GM21367 (cell line): Measurements from ENCODE around the gene DUS4L.

Experiments
- ATAC-seq: cut with Tn5 transposase; IDR thresholded peaks from one replicate; pipeline ENCODE4 v1.9.1; 2021; ENCODE audit not compliant: unreplicated experiment

DUS4L gene

DNA sequence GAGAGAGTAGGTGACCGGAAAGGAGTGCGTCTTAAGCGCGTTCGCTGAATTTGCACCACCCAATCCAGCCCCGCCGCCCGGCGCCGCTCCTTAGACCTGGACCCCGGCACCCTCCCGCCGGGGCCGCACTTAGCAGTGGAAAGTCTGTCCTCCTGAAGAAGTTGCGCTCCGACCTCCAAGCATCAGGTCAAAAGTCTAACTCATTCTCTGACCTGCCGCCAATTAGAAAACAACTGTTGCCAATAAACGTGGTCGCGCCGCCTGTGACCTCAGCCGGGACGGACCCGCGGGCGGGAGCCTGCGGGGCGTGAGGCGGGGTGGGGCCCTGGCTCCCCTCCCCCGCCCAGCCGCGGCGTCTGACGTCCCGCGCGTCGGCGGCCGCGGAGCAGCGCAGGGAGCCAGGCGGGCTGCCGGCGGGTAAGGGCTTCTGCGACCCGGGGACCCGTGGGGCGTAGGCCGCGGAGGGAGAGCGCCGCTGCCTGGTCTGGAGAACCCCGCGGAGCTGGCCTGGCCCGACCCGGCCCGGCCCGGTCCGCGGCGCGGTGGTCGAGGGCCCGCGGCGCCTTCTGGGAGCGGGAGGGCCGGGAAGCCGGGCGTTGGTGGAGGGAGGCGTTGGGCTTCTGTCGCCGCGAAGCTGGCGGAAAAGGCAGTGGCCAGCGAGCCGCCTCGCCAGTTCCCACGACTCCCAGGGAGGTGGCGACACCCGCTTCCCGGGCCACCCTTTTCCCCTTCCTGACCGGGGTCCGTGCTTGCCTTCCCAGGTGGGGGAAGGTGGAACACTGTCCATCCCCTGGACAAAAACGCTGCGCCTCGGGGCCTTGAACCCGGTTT is 16.3 kb downstream of the DUS4L start, which contains the start of gene BCAP29:
BCAP29 (plus strand) TSS at position 362 of the 831 bp plus-strand sequence. CDS start 527 bp downstream, outside the sequence.
- peak; percentile 83 for ATAC-seq

DNA sequence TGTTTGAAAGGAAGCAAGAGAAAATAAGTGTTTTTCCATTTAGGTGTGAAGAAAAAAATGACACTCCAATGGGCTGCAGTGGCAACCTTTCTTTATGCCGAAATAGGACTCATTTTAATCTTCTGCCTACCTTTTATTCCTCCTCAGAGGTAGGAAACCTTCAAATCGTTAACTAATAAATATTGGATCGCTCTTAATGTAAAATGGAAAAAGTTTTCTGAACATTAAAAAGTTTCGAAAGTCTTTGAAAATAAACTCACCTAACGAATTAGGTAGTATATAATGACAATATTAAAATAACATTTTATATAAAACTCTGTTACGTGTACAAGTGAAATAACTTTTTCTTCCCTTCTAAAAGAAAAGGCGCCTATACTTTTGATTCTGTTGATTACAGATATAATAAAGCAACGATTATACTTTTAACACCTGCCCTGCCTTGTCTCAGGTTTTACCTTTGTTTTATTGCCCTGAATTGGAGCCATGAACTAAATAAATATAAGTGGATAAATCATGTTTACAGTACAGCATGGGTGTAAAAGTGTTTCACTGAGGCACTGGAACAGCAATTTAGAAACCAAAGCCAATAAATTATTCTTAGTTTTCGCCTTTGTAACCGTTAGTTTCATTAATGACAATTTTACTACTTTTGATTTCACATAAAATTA is 17.1 kb downstream of the DUS4L start:
- no peak for ATAC-seq

DNA sequence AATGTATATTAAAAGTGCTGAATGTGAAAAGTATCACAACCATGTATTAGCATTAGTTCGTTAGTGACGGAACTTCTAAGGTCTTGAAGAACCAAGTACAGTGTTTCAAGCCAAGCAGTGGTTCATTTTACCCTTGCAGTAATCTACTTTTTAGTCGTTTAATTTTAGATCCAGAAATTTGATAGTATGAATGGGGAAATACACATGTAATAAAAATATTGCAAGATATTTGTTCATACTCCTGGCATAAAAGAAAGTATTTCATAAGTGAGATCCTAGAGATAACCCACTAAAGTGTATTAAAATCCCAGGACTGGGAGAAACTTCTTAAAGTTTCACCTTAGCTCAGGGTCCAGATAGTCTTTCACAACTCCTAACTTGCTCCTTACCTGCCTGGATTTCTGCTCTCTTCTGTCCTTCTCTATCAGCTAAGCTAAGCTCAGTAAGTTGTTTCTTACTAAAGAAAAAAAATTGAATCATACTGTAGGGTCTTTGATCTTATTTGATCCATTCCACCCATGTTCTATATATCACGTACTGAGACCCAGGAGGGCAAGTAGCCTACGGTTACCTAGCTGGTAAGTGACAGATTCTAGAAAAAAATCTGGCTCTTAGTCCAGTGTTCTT is 17.7 kb downstream of the DUS4L start:
- ATAC-seq, result no peak

DNA sequence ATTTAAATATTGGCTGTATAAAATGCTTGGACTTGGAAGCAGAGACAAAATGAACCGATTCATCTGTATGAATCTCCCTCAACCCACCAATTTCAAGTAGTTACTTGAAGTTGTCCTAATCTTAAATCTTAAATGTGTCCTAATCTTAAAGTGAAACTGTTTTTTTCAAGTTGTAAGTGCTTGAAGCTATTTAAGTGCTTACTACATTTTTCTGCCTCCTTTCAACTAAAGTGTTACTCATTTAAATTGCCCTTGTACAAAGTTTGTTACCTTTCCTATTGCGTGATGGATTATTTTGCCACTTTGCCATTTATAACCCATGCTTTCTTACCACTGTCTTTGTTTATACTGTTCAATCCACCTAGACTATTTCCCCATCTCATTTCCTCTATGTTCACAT is 19.1 kb downstream of the DUS4L start:
- ATAC-seq, result no peak

DNA sequence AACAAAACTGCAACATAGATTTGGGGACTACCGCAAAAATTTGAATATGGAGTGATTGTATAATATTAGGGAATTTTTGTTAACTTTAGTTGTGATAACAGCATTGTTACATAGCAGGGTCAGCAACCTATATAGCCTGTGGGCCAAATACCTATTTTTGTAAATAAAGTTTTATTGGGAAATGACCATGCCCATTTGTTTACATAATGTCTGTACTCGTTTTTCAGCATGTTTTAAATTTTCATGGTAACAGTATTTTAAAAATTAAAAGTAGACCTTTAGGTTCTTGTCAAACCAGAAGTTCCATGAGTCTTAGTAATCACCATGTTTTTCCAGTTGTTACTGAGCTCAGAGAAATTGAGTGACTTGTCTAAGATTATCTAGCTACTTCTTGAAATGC is 20.9 kb downstream of the DUS4L start:
- no peak for ATAC-seq

DNA sequence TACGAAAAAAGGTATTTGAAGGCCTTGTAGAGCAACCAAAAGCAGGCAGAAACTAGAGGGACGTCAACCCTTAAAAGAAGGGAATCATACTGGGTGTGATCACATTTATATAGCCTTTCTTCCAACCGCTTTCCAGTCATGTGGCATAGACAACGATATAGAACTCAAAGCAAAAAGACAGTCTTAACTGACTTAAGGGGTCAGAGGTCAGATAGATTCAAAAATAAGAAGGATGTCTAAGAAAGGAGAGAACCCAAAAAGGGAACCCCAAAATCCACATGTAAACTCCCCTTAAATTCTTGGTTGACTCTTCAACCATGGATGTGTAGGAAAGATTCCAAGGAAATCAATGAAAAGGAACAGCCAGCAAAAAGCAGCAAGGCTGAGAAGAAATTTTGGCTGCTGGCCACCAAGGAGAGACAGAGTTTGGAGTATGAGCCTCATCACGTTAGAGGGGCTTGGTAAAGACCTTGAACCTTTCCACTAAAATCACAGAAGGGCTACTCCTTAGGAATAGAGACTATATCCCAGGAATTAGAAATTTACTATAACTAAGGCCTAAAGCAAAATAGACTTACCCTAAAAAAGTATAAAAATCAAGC is 24.9 kb downstream of the DUS4L start:
- ATAC-seq, result no peak

DNA sequence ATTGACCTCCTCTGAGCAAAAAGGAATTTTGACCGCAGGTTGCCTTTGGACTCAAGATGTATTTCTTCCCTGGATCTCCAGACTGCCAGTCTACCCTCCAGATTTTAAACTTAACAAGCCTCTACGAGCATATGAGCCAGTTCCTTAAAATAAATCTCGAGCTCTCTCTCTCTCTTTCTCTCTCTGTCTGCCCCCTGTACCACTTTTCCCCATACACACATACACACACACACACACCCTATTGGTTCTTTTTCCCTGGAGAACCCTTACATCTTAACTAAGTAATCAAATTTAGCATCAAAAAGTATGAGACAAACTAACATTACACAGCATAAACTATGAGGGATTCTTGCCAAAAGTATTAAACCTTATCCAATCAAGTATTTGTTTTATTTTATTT is 27.6 kb downstream of the DUS4L start:
- ATAC-seq, result no peak

DNA sequence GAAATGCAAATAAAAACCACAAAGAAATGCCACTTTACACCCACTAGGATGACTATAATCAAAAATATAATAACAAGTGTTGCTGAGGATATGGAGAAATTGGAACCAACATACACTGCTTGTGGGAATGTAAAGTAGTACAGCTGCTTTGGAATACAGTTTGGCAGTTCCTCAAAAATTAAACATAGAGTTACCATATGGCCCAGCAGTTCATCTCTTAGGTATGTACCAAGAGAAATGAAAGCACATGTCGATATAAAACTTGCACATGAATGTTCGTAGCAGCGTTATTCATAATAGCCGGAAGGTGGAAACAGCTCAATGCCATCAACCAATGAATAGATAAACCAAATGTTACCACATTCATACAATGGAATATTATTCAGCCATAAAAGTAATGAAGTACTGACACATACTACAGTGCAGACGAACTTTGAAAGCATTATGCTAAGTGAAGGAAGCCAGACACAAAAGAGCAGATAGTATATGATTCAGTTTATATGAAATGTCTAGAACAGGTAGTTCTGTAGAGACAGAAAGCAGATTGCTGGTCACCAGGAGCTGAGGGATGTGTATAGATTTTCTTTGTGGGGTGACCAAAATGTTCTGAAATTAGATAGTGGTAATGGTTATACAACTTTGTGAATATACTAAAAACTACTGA is 28.7 kb downstream of the DUS4L start:
- no peak for ATAC-seq

DNA sequence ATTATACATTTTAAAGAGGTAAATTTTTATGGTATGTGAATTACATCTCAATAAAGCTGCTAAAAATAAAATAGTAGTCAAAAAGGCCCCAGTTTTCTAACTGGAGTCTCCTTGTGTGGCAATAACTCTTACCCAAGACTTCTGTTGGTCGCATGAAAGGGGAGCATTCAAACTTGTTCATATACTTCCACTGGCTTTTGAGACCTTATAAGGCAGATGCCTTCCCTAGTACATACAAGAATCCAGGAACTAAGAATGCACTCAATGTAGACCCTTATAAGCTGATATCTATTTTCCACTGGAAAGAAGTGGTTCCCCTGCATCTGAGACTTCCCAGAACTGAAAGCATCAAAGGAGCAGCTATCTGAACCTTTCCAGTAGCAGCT is 29.2 kb downstream of the DUS4L start:
- no peak for ATAC-seq

DNA sequence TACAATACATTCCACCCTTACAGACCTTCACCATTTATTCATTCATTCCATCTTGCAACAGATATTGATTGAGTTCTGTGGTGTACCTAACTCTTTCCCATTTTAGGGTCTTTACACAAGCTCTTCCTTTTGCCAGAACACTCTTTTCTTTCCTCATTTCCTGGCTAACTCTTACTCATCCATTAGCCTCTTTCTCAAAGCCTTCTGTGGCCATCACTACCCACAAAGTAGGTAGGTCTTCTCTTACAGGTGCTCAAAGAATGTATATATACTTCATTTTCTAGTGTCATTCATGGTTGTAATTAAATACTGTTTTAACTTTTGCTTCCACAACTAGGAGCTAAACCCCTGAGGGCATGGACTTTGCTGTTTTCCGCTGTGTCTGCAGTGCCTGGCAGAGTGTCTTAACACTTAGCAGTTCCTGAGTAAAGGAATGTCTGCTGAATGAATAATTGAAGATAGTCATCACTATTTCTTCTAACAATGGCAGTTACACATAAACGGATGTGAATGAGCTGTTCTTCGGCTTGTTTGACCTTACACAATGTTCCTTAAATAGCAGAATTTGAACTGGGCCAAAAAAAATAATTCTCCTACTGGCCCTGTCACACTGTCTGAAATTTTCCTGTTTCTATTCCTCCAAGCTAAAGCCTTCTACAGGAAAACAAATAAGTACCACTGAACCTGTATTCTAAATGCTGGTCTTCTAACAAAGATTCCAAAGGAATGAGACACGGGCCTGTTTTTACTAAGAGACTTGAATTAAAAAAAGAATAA is 31.4 kb downstream of the DUS4L start:
- ATAC-seq, result no peak

DNA sequence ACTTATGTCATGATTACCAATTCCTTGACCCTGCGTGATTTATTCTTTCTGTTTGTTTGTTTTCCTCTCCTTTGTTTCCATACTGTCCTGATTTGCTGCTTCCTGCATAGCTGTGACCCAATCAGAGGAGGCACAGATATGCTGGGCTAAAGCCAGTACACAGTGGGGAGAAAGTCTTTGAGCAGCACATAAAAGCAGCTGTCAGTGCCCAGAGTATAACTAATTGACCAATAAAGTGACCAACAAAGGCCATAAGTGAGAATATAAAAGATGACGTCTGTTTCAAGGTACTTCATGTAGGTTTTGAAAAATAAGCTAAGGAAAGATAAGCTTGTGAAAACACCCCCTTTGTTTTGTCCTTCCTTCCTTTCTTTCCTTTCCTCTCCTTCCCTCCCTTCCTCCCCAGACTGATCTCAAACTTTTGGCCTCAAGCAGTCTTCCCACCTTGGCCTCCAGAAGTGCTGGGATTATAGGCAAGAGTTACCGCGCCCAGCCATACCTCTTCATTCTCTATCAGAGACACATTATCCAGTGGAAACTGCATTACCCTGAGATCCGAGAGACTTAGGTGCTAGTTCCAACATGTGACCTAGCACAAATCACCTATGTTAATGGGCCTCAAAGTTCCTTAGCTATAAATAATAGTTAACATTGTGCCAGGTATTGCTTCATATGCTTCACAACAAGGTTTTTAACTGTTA is 33.3 kb downstream of the DUS4L start:
- no peak for ATAC-seq

DNA sequence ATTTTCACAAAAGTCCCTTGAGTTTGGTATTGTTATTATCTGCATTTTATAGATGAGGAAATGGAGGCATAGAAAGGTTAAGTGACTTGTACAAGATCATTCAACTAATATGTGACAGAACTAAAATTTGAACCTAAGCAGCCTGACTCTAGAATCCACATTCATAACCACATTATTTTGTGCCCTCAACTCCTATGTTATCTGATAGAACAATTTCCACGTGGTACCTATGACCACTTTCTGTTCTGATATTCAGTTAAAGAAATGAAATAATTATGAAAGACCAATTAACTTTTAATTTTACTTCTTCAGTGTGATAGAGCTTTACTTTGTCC is 33.8 kb downstream of the DUS4L start:
- ATAC-seq, result no peak

DNA sequence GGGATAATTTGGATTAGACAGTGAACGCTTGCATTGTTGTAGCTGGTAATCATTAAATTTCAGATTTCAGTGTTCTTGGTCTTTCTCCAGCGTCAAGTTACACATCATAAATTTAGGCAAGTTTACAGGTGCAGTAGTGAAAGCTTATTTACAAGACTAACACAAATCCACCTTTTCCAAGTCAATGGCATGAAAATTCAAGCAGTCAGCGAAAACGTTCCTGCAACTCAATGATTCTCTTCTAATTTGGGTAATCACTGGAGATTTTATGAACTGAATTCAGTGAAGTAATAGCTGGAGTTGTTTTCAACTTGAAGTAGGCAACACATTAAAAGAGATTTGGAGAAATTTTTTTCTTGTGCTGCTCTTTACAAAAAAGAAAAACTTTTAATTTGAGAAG is 34.2 kb downstream of the DUS4L start:
- ATAC-seq, result no peak

DNA sequence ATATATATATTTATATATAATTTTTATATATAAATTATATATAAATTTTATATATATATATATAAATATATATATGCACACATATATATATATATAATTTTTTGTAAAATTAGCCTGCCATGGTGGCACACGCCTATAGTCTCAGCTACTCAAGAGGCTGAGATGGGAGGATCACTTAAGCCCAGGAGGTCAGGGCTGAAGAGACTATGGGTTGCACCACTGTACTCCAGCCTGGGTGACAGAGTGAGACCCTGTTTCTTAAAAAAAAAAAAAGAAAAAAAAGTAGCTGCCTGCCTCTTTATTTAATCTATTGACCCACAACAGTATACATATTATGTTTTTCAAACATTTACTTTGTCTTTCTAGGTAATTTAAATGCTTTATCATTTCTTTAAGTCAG is 35.5 kb downstream of the DUS4L start:
- no peak for ATAC-seq

DNA sequence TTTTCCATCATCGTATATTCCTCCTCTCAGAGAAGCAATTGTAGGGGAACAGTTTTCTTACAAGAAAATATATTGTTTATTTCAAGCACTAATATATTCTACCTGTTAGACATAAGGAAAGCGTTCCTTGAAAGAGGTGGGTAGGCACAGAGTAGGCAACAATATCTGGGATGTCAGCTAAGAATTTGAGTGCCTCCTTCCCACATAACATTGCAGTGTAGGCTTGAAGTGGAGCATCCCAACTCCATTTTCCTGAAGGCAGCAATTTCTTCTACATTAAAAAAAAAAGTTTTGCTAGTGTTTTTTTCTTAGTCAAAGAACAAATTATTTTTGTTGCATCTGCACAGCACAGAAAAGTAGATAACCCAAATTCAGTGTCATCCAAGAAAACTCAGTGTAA is 37.0 kb downstream of the DUS4L start:
- ATAC-seq, result no peak

DNA sequence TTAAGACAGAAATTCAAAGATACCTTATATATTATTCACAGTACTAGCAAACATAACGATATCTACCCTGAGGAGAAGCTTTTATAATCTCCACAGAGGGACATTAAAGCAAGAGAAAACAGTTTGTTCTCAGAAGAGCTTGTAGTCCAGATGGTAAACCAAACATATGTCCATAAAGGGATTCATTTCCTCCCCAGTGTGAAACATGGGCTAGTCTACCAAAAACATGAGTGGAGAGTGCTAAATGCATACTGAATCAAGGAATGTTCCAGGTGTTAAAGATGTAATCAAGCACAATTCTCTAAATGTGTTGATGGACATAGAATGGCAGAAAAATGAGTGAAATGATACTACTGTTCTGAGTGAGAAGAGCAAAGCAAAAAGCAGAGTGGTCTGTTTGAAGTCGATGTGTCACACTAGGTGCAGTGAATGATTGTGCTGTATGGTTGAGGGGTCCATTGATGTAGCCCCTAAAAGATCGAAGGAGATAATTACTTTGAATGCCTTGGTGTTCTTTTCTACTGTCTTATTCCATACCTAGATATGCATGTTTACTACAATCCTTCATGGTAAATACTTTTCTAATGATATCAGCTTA is 41.5 kb downstream of the DUS4L start:
- no peak for ATAC-seq

DNA sequence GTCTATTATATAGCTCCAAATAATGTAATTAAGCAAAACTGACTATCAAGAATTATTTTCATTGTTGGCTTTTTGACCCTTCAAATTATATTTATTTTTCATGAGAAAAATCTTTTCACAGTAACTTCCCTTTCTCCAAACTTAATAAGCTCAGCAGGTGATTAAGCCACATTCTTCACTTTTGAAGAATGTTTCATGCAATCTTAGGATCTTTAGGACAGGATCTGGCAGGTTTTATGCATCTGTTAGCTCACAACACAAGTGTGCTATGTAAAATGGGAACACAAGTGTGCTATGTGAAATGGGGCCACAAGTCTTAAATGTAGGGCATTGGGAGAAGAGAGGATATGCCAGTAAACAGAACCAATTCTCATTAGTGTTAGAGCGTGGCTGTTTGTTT is 42.5 kb downstream of the DUS4L start:
- no peak for ATAC-seq

DNA sequence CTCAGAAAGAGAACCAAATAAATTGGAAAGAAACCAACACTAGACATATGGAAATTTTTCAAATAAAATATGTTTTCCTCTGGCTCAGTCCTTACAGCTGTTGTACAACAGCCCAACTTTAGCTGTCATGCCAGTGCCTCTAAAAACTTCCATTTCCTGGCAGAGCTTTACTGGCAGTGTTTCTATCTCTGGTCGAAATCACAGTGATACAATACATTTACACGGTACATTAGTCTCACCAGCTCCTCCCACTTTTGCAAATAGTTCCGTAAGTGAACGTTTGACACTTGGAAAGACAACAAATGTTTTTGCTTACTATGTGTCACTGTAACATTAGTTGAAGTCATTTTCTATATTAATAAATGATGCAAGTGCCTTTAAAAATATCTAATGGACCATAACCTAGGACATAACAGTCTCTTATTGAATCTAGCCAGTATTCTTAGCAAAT is 46.1 kb downstream of the DUS4L start:
- ATAC-seq, result no peak

DNA sequence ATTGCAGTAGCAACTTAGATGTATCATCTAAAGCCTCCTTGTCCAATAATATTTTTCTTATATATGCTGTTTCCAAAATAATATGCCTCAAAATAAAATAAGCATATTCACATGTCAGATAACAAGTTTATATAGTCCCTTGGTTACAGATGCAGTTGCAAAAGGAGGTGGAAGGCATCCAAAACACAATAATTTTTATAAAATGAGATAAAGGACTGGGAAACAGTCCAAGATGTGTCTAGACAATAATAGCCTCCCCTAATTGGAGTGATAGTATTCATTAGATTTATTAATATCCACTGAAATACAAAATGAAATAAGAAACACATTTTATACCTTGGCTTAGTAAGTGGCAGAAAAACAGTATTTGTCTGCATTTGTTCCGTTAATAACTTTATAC is 46.6 kb downstream of the DUS4L start:
- no peak for ATAC-seq
